ENCODE data around the gene FBXO15. TPM values are rescaled to one million over a fixed set of nuclear protein-coding genes. Genes with fewer than 3 reads are reported as not detected.

FBXO15 gene
- total RNA-seq, 2 donors from 2014 or later: 1.0 to 3.3 TPM

DNA sequence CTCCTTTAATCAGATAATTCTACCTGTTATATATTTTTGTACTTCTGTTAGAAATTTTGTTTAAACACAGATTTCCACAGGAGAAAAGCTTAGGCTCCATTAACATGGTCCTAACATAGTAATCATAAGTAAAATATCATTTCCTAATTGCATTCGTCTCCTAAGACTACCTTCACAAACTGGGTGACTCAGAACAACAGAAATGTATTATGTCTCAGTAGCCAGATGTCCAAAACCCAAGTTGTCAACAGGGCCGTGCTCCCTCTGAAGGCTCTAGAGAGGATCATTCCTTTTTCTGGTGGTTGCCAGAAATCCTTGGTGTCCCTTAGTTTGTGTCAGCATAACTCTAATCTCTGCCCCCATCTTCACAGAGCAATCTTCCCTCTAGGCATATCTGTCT, 5.4 kb downstream of the FBXO15 start:
- H3K36me3 ChIP-seq (replicated peaks in 1 of 2; ENCODE audit: insufficient read depth in 1 of 2, low read depth in 2 of 2): no peaks in the 10 kb centered on the region
- H3K4me3 ChIP-seq: no peak overlapping the region
- H3K4me1 ChIP-seq: peaks cover 4% of the 10 kb centered on the region
- intact Hi-C loops (cut with DNase I): no loop called here
- ATAC-seq (no peak), DNase-seq (no peak)
- 61 to 64% methylated on average over 2 of the region's 2 CpGs for WGBS, 2 donors
- no peak overlapping the region for H3K27ac ChIP-seq
- no peaks in the 10 kb centered on the region for H3K27me3 ChIP-seq
- no peaks in the 10 kb centered on the region for H3K9me3 ChIP-seq
- TF ChIP-seq CTCF (IDR thresholded peaks at IDR 0.05): no peak
- no peak for TF ChIP-seq POLR2A (IDR thresholded peaks at IDR 0.05)

DNA sequence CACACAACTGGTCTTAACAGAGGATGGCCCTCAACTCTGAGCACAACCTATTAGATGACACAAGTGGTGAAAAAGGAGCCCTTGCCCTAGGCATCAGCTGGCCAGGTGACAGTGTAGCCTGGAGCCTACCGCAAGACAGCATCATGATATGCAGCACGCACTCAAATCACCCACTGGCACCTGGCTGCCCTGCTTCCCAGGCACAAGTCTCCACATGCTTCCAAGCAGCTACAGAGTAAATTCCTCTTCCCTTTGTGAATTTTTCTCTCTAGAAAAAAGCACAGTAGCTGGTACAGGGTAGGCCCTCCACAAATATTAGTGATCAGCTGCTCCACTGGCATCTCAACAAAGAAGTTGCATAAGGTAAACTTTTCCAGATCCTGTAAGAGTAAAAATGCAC, 6.0 kb downstream of the FBXO15 start:
- no peaks in the 10 kb centered on the region for H3K36me3 ChIP-seq (replicated peaks in 1 of 2; ENCODE audit: insufficient read depth in 1 of 2, low read depth in 2 of 2)
- no peaks in the 10 kb centered on the region for H3K4me1 ChIP-seq
- 89 to 94% methylated on average over 2 of the region's 2 CpGs for WGBS, 2 donors
- no peak for ATAC-seq
- no peaks in the 10 kb centered on the region for H3K27me3 ChIP-seq
- H3K9me3 ChIP-seq: no peaks in the 10 kb centered on the region
- H3K4me3 ChIP-seq: no peak overlapping the region
- DNase-seq: no peak
- TF ChIP-seq POLR2A (IDR thresholded peaks at IDR 0.05) (no peak), CTCF (IDR thresholded peaks at IDR 0.05) (no peak)
- H3K27ac ChIP-seq: no peak overlapping the region
- intact Hi-C loops (cut with DNase I): no loop called here

- Histone ChIP-seq H3K36me3 (replicated peaks in 1 of 2; ENCODE audit: insufficient read depth in 1 of 2, low read depth in 2 of 2) (no peaks in the 10 kb centered on the region), H3K27ac (no peak overlapping the region), H3K4me1 (no peaks in the 10 kb centered on the region), H3K27me3 (no peaks in the 10 kb centered on the region), H3K4me3 (no peak overlapping the region), H3K9me3 (no peaks in the 10 kb centered on the region)
- ATAC-seq (no peak), DNase-seq (no peak)
- 47 to 53% methylated on average over 1 of the region's 1 CpG for WGBS, 2 donors
- intact Hi-C loops (cut with DNase I): no loop called here
- TF ChIP-seq CTCF (IDR thresholded peaks at IDR 0.05) (no peak), POLR2A (IDR thresholded peaks at IDR 0.05) (no peak)
Observed at GRCh38 chr18:74140582-74140981, 7.1 kb downstream of the FBXO15 start.

DNA sequence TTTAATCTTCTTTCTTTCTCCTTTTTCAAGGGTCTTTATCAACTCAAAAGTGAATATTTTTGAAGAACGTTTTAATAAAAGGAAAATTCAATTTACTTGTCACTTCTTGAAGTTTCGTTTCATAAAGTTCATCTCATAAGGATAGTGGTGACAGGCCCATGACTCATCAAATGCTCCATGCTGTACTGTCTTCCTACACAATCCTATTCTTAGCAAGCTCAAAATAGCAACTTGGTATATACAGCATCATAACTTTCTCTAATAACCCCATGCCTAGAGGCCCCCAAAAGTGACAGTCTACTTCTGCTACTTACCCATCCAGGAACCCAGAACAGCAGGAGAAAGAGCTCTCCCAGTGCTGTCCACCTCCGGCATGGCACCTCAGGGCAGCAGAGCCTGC, 7.7 kb downstream of the FBXO15 start:
- H3K27ac ChIP-seq: no peak overlapping the region
- no peak overlapping the region for H3K4me3 ChIP-seq
- H3K27me3 ChIP-seq: no peaks in the 10 kb centered on the region
- TF ChIP-seq POLR2A (IDR thresholded peaks at IDR 0.05) (no peak), CTCF (IDR thresholded peaks at IDR 0.05) (no peak)
- H3K36me3 ChIP-seq (replicated peaks in 1 of 2; ENCODE audit: insufficient read depth in 1 of 2, low read depth in 2 of 2): no peaks in the 10 kb centered on the region
- 52 to 58% methylated on average over 3 of the region's 3 CpGs for WGBS, 2 donors
- H3K9me3 ChIP-seq: no peaks in the 10 kb centered on the region
- ATAC-seq (no peak), DNase-seq (no peak)
- H3K4me1 ChIP-seq: no peaks in the 10 kb centered on the region
- intact Hi-C loops (cut with DNase I): no loop called here

- no peaks in the 10 kb centered on the region for H3K4me1 ChIP-seq
- TF ChIP-seq CTCF (IDR thresholded peaks at IDR 0.05) (no peak), POLR2A (IDR thresholded peaks at IDR 0.05) (no peak)
- intact Hi-C loops (cut with DNase I): no loop called here
- no peaks in the 10 kb centered on the region for H3K27me3 ChIP-seq
- H3K36me3 ChIP-seq (replicated peaks in 1 of 2; ENCODE audit: insufficient read depth in 1 of 2, low read depth in 2 of 2): no peaks in the 10 kb centered on the region
- H3K27ac ChIP-seq: no peak overlapping the region
- DNase-seq (no peak), ATAC-seq (no peak)
- H3K4me3 ChIP-seq: no peak overlapping the region
- no peaks in the 10 kb centered on the region for H3K9me3 ChIP-seq
- WGBS, 2 donors: 70 to 86% methylated on average over 2 of the region's 2 CpGs
Observed at GRCh38 chr18:74139411-74139810, 8.2 kb downstream of the FBXO15 start.

All from body of pancreas (tissue), 4 donors.